Measurements from ENCODE around the gene NOTCH1. TPM values are rescaled to one million over a fixed set of nuclear protein-coding genes. Genes with fewer than 3 reads are reported as not detected.

Gene NOTCH1
- total RNA-seq, 1 experiment from 2014 or later, result 37.2 TPM

DNA sequence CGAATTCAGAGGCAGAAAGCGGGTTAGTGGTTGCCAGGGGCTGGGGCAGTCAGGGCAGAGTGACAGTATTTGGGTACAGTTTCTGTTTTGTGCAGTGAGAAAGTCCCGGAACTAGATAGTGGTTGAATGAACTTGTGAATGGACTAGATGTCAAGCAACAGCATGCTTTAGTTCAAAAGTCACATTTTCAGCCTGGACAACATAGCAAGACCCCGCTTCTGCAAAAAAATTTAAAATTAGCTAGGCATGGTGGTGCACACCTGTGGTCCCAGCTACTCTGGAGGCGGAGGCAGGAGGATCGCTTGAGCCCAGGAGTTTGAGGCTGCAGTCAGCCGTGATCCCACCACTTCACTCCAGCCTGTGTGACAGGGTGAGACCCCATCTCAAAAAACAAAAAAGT, 8.4 kb downstream of the NOTCH1 start:
- no peaks in the 10 kb centered on the region for H3K27me3 ChIP-seq (replicated peaks; ENCODE audit: insufficient read depth, low read depth, low read length, poor library complexity)
- peaks cover 5% of the 10 kb centered on the region for H3K36me3 ChIP-seq (ENCODE audit: insufficient read depth, low read length, poor library complexity, severe bottlenecking)
- H3K4me1 ChIP-seq (ENCODE audit: insufficient read depth, low read length, poor library complexity, severe bottlenecking), result peaks cover 5% of the 10 kb centered on the region
- no peak for DNase-seq (ENCODE audit: low spot score)
- intact Hi-C loops (cut with micrococcal nuclease; ENCODE audit: unreplicated experiment), result no loop called here
- BruUV-seq (replicated peaks), result no TSS peak
- no peaks in the 10 kb centered on the region for H3K9me3 ChIP-seq (ENCODE audit: low read depth, low read length, poor library complexity, severe bottlenecking)
- H3K4me3 ChIP-seq (ENCODE audit: low read depth, low read length, poor library complexity, severe bottlenecking), result no peak overlapping the region
- ChIA-PET CTCF (no interaction called here), POLR2A (ENCODE audit: low non-redundant PET) (no interaction called here)
- H3K27ac ChIP-seq (ENCODE audit: low read depth, low read length, poor library complexity, severe bottlenecking), result no peak overlapping the region
- TF ChIP-seq, protein P1, sequence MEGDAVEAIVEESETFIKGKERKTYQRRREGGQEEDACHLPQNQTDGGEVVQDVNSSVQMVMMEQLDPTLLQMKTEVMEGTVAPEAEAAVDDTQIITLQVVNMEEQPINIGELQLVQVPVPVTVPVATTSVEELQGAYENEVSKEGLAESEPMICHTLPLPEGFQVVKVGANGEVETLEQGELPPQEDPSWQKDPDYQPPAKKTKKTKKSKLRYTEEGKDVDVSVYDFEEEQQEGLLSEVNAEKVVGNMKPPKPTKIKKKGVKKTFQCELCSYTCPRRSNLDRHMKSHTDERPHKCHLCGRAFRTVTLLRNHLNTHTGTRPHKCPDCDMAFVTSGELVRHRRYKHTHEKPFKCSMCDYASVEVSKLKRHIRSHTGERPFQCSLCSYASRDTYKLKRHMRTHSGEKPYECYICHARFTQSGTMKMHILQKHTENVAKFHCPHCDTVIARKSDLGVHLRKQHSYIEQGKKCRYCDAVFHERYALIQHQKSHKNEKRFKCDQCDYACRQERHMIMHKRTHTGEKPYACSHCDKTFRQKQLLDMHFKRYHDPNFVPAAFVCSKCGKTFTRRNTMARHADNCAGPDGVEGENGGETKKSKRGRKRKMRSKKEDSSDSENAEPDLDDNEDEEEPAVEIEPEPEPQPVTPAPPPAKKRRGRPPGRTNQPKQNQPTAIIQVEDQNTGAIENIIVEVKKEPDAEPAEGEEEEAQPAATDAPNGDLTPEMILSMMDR (conservative IDR thresholded peaks at IDR 0.05; ENCODE audit: low read depth, low read length), result no peak
- TF ChIP-seq EZH2 (IDR thresholded peaks at IDR 0.05; ENCODE audit: borderline replicate concordance, low read depth, low read length, poor library complexity, severe bottlenecking), result no peak

DNA sequence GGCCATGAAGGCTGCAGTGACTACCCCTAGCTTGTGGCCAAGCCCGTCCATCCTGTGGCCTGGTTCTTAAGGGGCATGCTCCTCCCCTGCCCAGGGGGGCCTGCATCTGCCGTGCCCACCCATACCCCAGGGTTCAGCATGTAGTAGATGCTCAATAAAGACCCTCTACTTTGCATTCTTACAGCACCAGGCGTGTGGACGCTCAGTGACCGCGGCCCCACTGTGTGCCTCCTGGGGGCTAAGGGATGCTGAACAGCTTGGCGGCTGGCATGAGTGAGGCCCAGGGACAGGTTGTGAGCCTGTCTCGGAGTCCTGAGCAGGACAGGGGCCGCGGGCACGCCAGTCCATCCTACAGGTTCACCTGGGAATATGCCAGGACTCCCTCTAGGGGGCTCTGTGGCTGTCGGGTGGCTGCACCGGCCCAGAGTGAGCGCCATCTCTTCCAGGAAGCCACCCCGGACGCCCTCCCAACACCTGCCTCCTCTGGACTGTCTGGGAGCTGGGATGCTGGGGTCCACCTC, 9.1 kb downstream of the NOTCH1 start:
- DNase-seq (ENCODE audit: low spot score), result no peak
- H3K27me3 ChIP-seq (replicated peaks; ENCODE audit: insufficient read depth, low read depth, low read length, poor library complexity), result no peaks in the 10 kb centered on the region
- no peaks in the 10 kb centered on the region for H3K9me3 ChIP-seq (ENCODE audit: low read depth, low read length, poor library complexity, severe bottlenecking)
- no peak for TF ChIP-seq EZH2 (IDR thresholded peaks at IDR 0.05; ENCODE audit: borderline replicate concordance, low read depth, low read length, poor library complexity, severe bottlenecking)
- TF ChIP-seq, protein P1 (conservative IDR thresholded peaks at IDR 0.05; ENCODE audit: low read depth, low read length), result no peak; the same call in 1 of the 2 replicates
- POLR2A ChIA-PET (ENCODE audit: low non-redundant PET), result no interaction called here
- BruUV-seq (replicated peaks), result no TSS peak
- CTCF ChIA-PET, result no interaction called here
- peaks cover 5% of the 10 kb centered on the region for H3K36me3 ChIP-seq (ENCODE audit: insufficient read depth, low read length, poor library complexity, severe bottlenecking)
- H3K4me3 ChIP-seq (ENCODE audit: low read depth, low read length, poor library complexity, severe bottlenecking), result no peak overlapping the region
- H3K4me1 ChIP-seq (ENCODE audit: insufficient read depth, low read length, poor library complexity, severe bottlenecking), result peaks cover 2% of the 10 kb centered on the region
- no peak overlapping the region for H3K27ac ChIP-seq (ENCODE audit: low read depth, low read length, poor library complexity, severe bottlenecking)
- intact Hi-C loops (cut with micrococcal nuclease; ENCODE audit: unreplicated experiment), result no loop called here

DNA sequence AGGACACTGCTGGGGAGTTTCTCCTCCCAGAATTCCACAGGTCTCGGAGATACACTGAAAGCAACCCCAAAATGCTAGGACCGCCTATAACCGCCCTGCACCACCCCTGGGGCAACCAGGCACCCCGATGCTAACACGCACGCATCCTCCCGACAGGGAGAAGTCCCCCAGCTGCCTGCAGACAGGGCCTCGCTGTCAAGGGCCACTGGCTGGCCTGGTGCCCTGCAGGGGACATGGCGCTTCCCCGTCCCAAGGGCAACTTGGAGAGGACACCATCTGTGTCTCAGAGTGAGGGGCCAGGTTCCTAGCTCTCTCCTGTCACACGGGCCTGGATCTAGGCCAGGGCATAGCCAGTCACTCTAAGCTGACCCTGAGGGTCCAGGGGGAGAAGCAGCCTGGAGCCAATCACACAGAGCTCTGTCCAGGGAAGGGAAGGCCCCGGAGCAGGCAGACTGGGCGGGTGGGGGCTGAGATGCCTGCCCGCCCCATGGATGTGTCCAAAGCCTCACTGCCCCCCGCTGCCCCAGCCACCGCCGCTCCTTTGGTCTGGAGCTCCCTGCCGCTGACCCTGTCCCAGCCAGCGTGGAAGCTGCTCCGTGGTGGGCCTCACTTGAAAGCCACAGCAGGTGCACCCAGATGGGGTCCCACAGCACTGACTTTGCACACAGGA, 9.7 kb downstream of the NOTCH1 start:
- H3K4me1 ChIP-seq (ENCODE audit: insufficient read depth, low read length, poor library complexity, severe bottlenecking), result peaks cover 7% of the 10 kb centered on the region
- no peak overlapping the region for H3K4me3 ChIP-seq (ENCODE audit: low read depth, low read length, poor library complexity, severe bottlenecking)
- no peak for DNase-seq (ENCODE audit: low spot score)
- intact Hi-C loops (cut with micrococcal nuclease; ENCODE audit: unreplicated experiment), result no loop called here
- TF ChIP-seq, protein P1 (conservative IDR thresholded peaks at IDR 0.05; ENCODE audit: low read depth, low read length), result no peak
- TF ChIP-seq EZH2 (IDR thresholded peaks at IDR 0.05; ENCODE audit: borderline replicate concordance, low read depth, low read length, poor library complexity, severe bottlenecking), result no peak
- no peak overlapping the region for H3K27ac ChIP-seq (ENCODE audit: low read depth, low read length, poor library complexity, severe bottlenecking)
- H3K27me3 ChIP-seq (replicated peaks; ENCODE audit: insufficient read depth, low read depth, low read length, poor library complexity), result no peaks in the 10 kb centered on the region
- no peaks in the 10 kb centered on the region for H3K9me3 ChIP-seq (ENCODE audit: low read depth, low read length, poor library complexity, severe bottlenecking)
- ChIA-PET CTCF (no interaction called here), POLR2A (ENCODE audit: low non-redundant PET) (no interaction called here)
- no TSS peak for BruUV-seq (replicated peaks)
- peaks cover 5% of the 10 kb centered on the region for H3K36me3 ChIP-seq (ENCODE audit: insufficient read depth, low read length, poor library complexity, severe bottlenecking)

Measured in A673 (cell line).